ENCODE results near the gene CCDC194. TPM values are rescaled to one million over a fixed set of nuclear protein-coding genes. Genes with fewer than 3 reads are reported as not detected.

CCDC194 gene
- total and polyA plus RNA-seq, 2 of the 13 experiments (the other 11 are each of a cell fraction or from before 2014, with no cell fraction given): 0.13 to 0.21 TPM

- TF ChIP-seq ZBTB39 (CRISPR knock-in tag; IDR thresholded peaks at IDR 0.05) (no peak), PBX2 (CRISPR knock-in tag; IDR thresholded peaks at IDR 0.05) (no peak), NR2C2 (CRISPR knock-in tag; IDR thresholded peaks at IDR 0.05; ENCODE audit: borderline replicate concordance) (peak; percentile 46; the same call in 1 of the 2 replicates), ZNF496 (CRISPR knock-in tag; IDR thresholded peaks at IDR 0.05; ENCODE audit: insufficient replicate concordance) (no peak), ZNF567 (CRISPR knock-in tag; IDR thresholded peaks at IDR 0.05; ENCODE audit: borderline replicate concordance) (peak; percentile 58; the same call in 1 of the 2 replicates), BATF2 (CRISPR knock-in tag; IDR thresholded peaks at IDR 0.05) (no peak), ZNF773 (CRISPR knock-in tag; IDR thresholded peaks at IDR 0.05; ENCODE audit: borderline replicate concordance) (no peak), ONECUT2 (CRISPR knock-in tag; IDR thresholded peaks at IDR 0.05) (no peak), ZNF616 (CRISPR knock-in tag; IDR thresholded peaks at IDR 0.05; ENCODE audit: low read depth) (no peak), NPAS2 (CRISPR knock-in tag; IDR thresholded peaks at IDR 0.05; ENCODE audit: borderline replicate concordance) (no peak), ZNF510 (CRISPR knock-in tag; IDR thresholded peaks at IDR 0.05; ENCODE audit: low read depth) (no peak), ZZZ3 (CRISPR knock-in tag; IDR thresholded peaks at IDR 0.05; ENCODE audit: borderline replicate concordance) (no peak; the same call in 1 of the 2 replicates)
- TF ChIP-seq, protein P1, sequence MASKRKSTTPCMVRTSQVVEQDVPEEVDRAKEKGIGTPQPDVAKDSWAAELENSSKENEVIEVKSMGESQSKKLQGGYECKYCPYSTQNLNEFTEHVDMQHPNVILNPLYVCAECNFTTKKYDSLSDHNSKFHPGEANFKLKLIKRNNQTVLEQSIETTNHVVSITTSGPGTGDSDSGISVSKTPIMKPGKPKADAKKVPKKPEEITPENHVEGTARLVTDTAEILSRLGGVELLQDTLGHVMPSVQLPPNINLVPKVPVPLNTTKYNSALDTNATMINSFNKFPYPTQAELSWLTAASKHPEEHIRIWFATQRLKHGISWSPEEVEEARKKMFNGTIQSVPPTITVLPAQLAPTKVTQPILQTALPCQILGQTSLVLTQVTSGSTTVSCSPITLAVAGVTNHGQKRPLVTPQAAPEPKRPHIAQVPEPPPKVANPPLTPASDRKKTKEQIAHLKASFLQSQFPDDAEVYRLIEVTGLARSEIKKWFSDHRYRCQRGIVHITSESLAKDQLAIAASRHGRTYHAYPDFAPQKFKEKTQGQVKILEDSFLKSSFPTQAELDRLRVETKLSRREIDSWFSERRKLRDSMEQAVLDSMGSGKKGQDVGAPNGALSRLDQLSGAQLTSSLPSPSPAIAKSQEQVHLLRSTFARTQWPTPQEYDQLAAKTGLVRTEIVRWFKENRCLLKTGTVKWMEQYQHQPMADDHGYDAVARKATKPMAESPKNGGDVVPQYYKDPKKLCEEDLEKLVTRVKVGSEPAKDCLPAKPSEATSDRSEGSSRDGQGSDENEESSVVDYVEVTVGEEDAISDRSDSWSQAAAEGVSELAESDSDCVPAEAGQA (IDR thresholded peaks at IDR 0.05; ENCODE audit: low read depth): no peak
- TF ChIP-seq, protein P1 (CRISPR knock-in tag; IDR thresholded peaks at IDR 0.05; ENCODE audit: borderline replicate concordance): no peak
- TF ChIP-seq, protein P2, sequence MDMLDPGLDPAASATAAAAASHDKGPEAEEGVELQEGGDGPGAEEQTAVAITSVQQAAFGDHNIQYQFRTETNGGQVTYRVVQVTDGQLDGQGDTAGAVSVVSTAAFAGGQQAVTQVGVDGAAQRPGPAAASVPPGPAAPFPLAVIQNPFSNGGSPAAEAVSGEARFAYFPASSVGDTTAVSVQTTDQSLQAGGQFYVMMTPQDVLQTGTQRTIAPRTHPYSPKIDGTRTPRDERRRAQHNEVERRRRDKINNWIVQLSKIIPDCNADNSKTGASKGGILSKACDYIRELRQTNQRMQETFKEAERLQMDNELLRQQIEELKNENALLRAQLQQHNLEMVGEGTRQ (IDR thresholded peaks at IDR 0.05; ENCODE audit: low read depth, low read length): no peak
- TF ChIP-seq, protein P2 (CRISPR knock-in tag; IDR thresholded peaks at IDR 0.05; ENCODE audit: borderline replicate concordance): no peak
Observed at GRCh38 chr19:17405250-17406045, 11.5 kb upstream of the CCDC194 start, which contains the start of gene BST2 (continued).
